Activated CD4-positive, alpha-beta T cell treated with anti-CD3 and anti-CD28 coated beads, Interleukin-10, Interleukin-2, amounts not matched to agents 100 ng/mL and 50 ng/mL, durations not matched to agents 16 hours and 8 hours (primary cell): ENCODE measurements around the gene OARD1.
"Not testable (repeated sequence)": the region's sequence is repeated elsewhere in the genome, so short reads cannot be mapped to it uniquely, and the experiment has no call there.

Experiments
- DNase-seq: peaks from one replicate; pipeline ENCODE4 v3.0.0-alpha.2; 2020

Gene OARD1

DNA sequence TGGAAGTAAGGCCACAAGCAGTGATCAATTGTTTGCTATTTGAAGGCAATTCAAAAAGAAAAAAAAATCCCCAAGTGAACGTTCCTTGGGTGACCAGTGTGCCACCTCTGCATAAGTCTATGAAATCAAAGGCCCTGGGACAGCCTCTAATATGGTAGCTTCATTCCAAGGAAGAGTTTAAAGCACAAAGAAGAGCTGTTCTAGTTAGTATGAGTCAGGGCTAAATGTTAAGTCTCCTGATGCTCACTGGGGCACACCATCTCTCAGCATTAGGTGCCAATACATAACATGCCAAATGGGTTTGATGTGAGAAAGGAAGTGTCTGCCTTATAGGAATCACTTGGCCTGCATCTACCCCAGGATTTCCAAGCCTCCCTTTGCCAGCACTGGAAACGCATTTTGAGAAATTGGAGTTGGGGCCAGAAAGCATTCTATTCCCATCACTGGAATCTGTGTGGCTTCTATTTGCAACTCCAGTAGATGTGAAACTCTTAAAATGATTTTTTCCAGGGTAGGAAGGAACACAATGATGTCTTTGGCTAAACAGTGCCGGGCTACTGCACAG, 46.1 kb downstream of the OARD1 start:
- DNase-seq: no peak

DNA sequence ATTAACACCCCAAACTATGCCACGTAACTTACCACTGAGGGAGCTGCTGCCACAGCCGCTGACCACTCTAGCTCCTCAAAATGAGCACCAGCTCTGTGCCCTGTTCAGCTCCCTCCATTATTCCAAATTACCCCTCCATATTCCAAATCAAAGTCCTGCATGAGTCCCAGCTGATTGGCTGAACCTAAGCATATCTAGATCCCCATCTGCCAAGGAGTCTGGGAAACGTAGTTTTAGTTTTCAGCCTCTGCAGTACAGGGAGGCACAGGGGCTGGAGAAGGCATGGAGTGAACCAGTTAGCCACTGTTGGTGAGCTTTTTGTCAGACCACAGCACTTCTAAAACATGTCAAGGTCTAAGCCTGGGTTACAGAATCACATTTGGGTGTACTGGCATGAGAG, 49.0 kb downstream of the OARD1 start:
- DNase-seq: no peak

DNA sequence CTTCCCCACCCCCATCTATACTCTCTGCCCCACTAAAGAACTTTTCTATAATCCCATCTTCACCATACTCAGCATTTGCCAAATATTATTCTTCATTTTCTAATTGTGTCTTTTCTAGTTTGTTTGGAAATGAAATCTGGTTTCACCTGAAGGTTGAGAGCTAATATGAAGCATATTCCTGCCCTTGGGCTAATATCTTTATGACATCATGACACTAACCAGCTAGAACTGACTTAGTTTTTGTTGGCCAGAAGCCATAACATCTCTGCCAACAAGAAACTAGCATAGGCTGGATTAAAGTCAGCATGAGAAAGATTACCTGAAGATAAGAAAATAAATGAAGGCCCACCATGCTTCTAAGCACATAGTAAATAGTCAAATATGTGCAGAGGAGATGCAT, 49.9 kb downstream of the OARD1 start:
- no peak for DNase-seq

DNA sequence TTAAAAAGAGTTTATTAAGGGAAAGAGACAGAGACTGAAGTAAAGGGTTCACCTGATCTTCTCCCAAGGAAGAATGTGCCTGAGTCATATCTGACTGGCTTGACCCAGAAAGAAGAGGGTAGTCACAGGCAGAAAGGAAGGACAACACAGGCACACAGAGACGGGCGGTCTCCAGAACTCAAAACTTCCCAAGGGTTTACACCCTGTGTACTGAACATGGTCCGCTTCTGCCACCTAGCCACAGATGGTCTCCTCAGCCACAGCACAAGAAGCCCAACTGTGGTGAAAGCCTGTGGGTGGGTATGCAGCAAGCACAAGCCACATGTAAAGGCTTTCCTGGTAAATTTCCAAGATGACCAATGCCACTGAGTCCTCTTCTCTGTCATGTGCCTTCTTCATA, 50.3 kb downstream of the OARD1 start:
- no peak for DNase-seq

DNA sequence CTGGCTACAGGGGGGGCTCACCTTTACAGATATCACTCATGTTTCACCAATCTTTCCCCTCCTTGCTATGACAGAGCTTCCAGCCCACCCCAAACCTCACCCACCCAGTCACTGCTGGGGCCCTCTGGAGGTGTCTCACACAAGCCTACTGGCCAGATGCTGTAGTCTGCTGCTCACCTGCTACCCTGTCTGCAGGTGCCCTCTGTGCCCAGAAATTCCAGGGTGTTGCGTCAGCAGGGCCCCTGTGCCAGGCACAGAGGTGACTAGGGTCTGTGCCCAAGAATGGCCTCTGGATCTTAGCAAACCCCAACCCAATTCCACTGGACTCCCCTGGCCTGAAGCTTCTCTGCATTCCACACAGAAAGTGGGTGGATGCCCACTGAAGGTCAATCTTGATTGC, 54.5 kb downstream of the OARD1 start:
- DNase-seq: no peak

DNA sequence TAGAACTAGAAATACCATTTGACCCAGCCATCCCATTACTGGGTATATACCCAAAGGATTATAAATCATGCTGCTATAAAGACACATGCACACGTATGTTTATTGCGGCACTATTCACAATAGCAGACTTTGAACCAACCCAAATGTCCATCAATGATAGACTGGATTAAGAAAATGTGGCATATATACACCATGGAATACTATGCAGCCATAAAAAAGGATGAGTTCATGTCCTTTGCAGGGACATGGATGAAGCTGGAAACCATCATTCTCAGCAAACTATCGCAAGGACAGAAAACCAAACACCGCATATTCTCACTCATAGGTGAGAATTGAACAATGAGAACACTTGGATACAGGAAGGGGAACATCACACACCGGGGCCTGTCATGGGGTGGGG, 56.3 kb downstream of the OARD1 start:
- not testable (repeated sequence) for DNase-seq

DNA sequence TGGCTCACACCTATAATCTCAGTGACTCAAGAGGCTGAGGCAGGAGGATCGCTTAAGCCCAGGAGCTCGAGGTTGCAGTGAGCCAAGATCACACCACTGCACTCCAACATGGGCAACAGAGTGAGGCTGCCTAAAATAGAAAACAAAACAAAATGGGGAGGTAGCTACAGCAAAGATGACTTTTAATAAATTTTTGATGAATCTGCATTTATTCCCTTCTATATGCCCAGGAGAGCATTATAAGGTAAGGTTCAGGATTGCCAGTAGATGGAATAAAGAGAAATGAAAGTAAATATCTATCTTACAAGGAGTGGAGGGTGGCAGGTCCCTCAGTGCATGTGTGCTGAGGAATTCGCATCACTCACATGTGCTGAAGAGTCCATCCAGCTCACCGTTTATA, 57.4 kb downstream of the OARD1 start:
- no peak for DNase-seq
